Measurements from ENCODE around the gene ADARB1.

The ADARB1 gene

GRCh38 chr21:45073301-45074047, 906 bp upstream of the ADARB1 start:
- no peak for FAIRE-seq
- DNase-seq (ENCODE audit: insufficient read length, low spot score), result peak; percentile 27

GRCh38 chr21:45074818-45075595, 627 bp downstream of the ADARB1 start:
- DNase-seq (ENCODE audit: insufficient read length, low spot score) (no peak), FAIRE-seq (no peak)

- DNase-seq (ENCODE audit: insufficient read length, low spot score), result no peak
- no peak for FAIRE-seq
These were observed 1.3 kb downstream of the ADARB1 start for GRCh38 chr21:45075596-45076244.

- FAIRE-seq (no peak), DNase-seq (ENCODE audit: insufficient read length, low spot score) (no peak)
These were observed 1.9 kb downstream of the ADARB1 start for GRCh38 chr21:45076245-45076711.

- no peak for DNase-seq (ENCODE audit: insufficient read length, low spot score)
- FAIRE-seq, result no peak
These were observed 4.0 kb downstream of the ADARB1 start for GRCh38 chr21:45078371-45078770.

GRCh38 chr21:45078877-45079281, 4.5 kb downstream of the ADARB1 start:
- no peak for DNase-seq (ENCODE audit: insufficient read length, low spot score)
- no peak for FAIRE-seq

GRCh38 chr21:45079351-45079750, 5.0 kb downstream of the ADARB1 start:
- DNase-seq (ENCODE audit: insufficient read length, low spot score) (no peak), FAIRE-seq (no peak)

GRCh38 chr21:45080232-45080631, 5.9 kb downstream of the ADARB1 start:
- FAIRE-seq (no peak), DNase-seq (ENCODE audit: insufficient read length, low spot score) (no peak)

GRCh38 chr21:45080639-45081414, 6.4 kb downstream of the ADARB1 start:
- DNase-seq (ENCODE audit: insufficient read length, low spot score), result no peak
- no peak for FAIRE-seq

GRCh38 chr21:45081636-45082035, 7.3 kb downstream of the ADARB1 start:
- FAIRE-seq, result no peak
- DNase-seq (ENCODE audit: insufficient read length, low spot score), result no peak

- FAIRE-seq (no peak), DNase-seq (ENCODE audit: insufficient read length, low spot score) (no peak)
These were observed 8.4 kb downstream of the ADARB1 start for GRCh38 chr21:45082736-45083135.

GRCh38 chr21:45084121-45084520, 9.7 kb downstream of the ADARB1 start:
- no peak for DNase-seq (ENCODE audit: insufficient read length, low spot score)
- no peak for FAIRE-seq

- FAIRE-seq, result no peak
- DNase-seq (ENCODE audit: insufficient read length, low spot score), result no peak
These were observed 10.6 kb downstream of the ADARB1 start for GRCh38 chr21:45084881-45085536.

GRCh38 chr21:45085700-45086099, 11.3 kb downstream of the ADARB1 start:
- FAIRE-seq, result no peak

GRCh38 chr21:45086337-45086958, 12.1 kb downstream of the ADARB1 start:
- no peak for DNase-seq (ENCODE audit: insufficient read length, low spot score)
- FAIRE-seq, result no peak

More at GRCh38 chr21:45085700-45086099, 11.3 kb downstream of the ADARB1 start:
- DNase-seq (ENCODE audit: insufficient read length, low spot score), result no peak

GRCh38 chr21:45087022-45087823, 12.8 kb downstream of the ADARB1 start:
- no peak for FAIRE-seq
- DNase-seq (ENCODE audit: insufficient read length, low spot score), result no peak

- no peak for DNase-seq (ENCODE audit: insufficient read length, low spot score)
These were observed 13.7 kb downstream of the ADARB1 start for GRCh38 chr21:45088116-45088515.

GRCh38 chr21:45088729-45089128, 14.3 kb downstream of the ADARB1 start:
- DNase-seq (ENCODE audit: insufficient read length, low spot score) (no peak), FAIRE-seq (no peak)

More at GRCh38 chr21:45088116-45088515, 13.7 kb downstream of the ADARB1 start:
- FAIRE-seq, result no peak

- FAIRE-seq (no peak), DNase-seq (ENCODE audit: insufficient read length, low spot score) (no peak)
These were observed 15.6 kb downstream of the ADARB1 start for GRCh38 chr21:45089964-45090363.

Data from GM19239 (cell line).